ENCODE data around the gene HIRA. TPM values are rescaled to one million over a fixed set of nuclear protein-coding genes. Genes with fewer than 3 reads are reported as not detected.
"Not testable (repeated sequence)": the region's sequence is repeated elsewhere in the genome, so short reads cannot be mapped to it uniquely, and the experiment has no call there.

Gene HIRA
- total and polyA plus RNA-seq, 2 experiments from 2014 or later = 2.7 to 18.6 TPM

GRCh38 chr22:19440411-19441195, 9.1 kb upstream of the HIRA start:
- Histone ChIP-seq H3K9ac (no peak overlapping the region), H3K27ac (no peak overlapping the region), H4K20me1 (ENCODE audit: insufficient read depth) (no peaks in the 10 kb centered on the region), H3K4me1 (ENCODE audit: insufficient read depth) (no peaks in the 10 kb centered on the region), H3K9me2 (ENCODE audit: insufficient read depth) (no peaks in the 10 kb centered on the region), H3K4me2 (ENCODE audit: unreplicated experiment) (no peak overlapping the region), H3K27me3 (replicated peaks; ENCODE audit: insufficient read depth) (no peaks in the 10 kb centered on the region), H3K9me3 (ENCODE audit: low read depth) (no peaks in the 10 kb centered on the region), H3K79me2 (ENCODE audit: insufficient read depth) (peaks cover 74% of the 10 kb centered on the region), H3K36me3 (ENCODE audit: low read depth) (no peaks in the 10 kb centered on the region; the same call in 1 of the 2 replicates), H2AFZ (no peak overlapping the region), H3K4me3 (no peak overlapping the region), H3F3A (ENCODE audit: insufficient read depth) (no peaks in the 10 kb centered on the region)
- in situ Hi-C loops (cut with MboI) = no loop called here
- DNase-seq = no peak
- WGBS, 2 experiments (ENCODE audit: low coverage in 1 of 2, low lambda C conversion rate in 2 of 2, missing lambda C conversion rate in 2 of 2) = 77 to 82% methylated on average over 7 to 8 of the region's 8 CpGs
- TF ChIP-seq EZH2 (IDR thresholded peaks at IDR 0.05; ENCODE audit: insufficient read depth, poor library complexity, severe bottlenecking) (no peak), EZH2phosphoT487 (IDR thresholded peaks at IDR 0.05; ENCODE audit: insufficient read depth, low read depth) (no peak)

- Histone ChIP-seq H3K9me2 (ENCODE audit: insufficient read depth) (no peaks in the 10 kb centered on the region), H3K4me1 (ENCODE audit: insufficient read depth) (peaks cover 7% of the 10 kb centered on the region; the same call in 1 of the 2 replicates), H3K4me2 (ENCODE audit: unreplicated experiment) (no peak overlapping the region), H3K9me3 (ENCODE audit: low read depth) (no peaks in the 10 kb centered on the region), H3K79me2 (ENCODE audit: insufficient read depth) (peaks cover 68% of the 10 kb centered on the region), H3F3A (ENCODE audit: insufficient read depth) (peaks cover 6% of the 10 kb centered on the region; the same call in 1 of the 2 replicates), H3K9ac (no peak overlapping the region), H2AFZ (no peak overlapping the region), H4K20me1 (ENCODE audit: insufficient read depth) (no peaks in the 10 kb centered on the region), H3K36me3 (ENCODE audit: low read depth) (no peaks in the 10 kb centered on the region; the same call in 1 of the 2 replicates), H3K4me3 (no peak overlapping the region), H3K27ac (no peak overlapping the region), H3K27me3 (replicated peaks; ENCODE audit: insufficient read depth) (no peaks in the 10 kb centered on the region)
- in situ Hi-C loops (cut with MboI) = no loop called here
- TF ChIP-seq EZH2 (IDR thresholded peaks at IDR 0.05; ENCODE audit: insufficient read depth, poor library complexity, severe bottlenecking) = no peak
- TF ChIP-seq EZH2phosphoT487 (IDR thresholded peaks at IDR 0.05; ENCODE audit: insufficient read depth, low read depth) = no peak
- WGBS, 2 experiments (ENCODE audit: low coverage in 1 of 2, low lambda C conversion rate in 2 of 2, missing lambda C conversion rate in 2 of 2) = 83 to 84% methylated on average over 7 of the region's 7 CpGs
- no peak for DNase-seq
Observed at GRCh38 chr22:19438298-19438697, 6.8 kb upstream of the HIRA start.

GRCh38 chr22:19436444-19437161, 5.1 kb upstream of the HIRA start:
- DNase-seq; H3F3A ChIP-seq (ENCODE audit: insufficient read depth); H3K27ac ChIP-seq; H3K9ac ChIP-seq; H2AFZ ChIP-seq; H3K9me2 ChIP-seq (ENCODE audit: insufficient read depth); H3K36me3 ChIP-seq (ENCODE audit: low read depth); H4K20me1 ChIP-seq (ENCODE audit: insufficient read depth); H3K4me2 ChIP-seq (ENCODE audit: unreplicated experiment); H3K4me1 ChIP-seq (ENCODE audit: insufficient read depth); H3K27me3 ChIP-seq (replicated peaks; ENCODE audit: insufficient read depth); in situ Hi-C loops (cut with MboI); H3K9me3 ChIP-seq (ENCODE audit: low read depth); H3K4me3 ChIP-seq: not testable (repeated sequence)
- WGBS, 2 experiments (ENCODE audit: low coverage in 1 of 2, low lambda C conversion rate in 2 of 2, missing lambda C conversion rate in 2 of 2) = 86 to 88% methylated on average over 9 of the region's 9 CpGs
- H3K79me2 ChIP-seq (ENCODE audit: insufficient read depth) = peaks cover 53% of the 10 kb centered on the region

GRCh38 chr22:19434829-19435580, 3.5 kb upstream of the HIRA start:
- Histone ChIP-seq H3K9me2 (ENCODE audit: insufficient read depth) (no peaks in the 10 kb centered on the region), H3K9me3 (ENCODE audit: low read depth) (no peaks in the 10 kb centered on the region), H3K36me3 (ENCODE audit: low read depth) (no peaks in the 10 kb centered on the region; the same call in 1 of the 2 replicates), H3K27ac (no peak overlapping the region), H3K4me2 (ENCODE audit: unreplicated experiment) (no peak overlapping the region), H3K4me3 (no peak overlapping the region), H3K79me2 (ENCODE audit: insufficient read depth) (peaks cover 52% of the 10 kb centered on the region), H3K27me3 (replicated peaks; ENCODE audit: insufficient read depth) (no peaks in the 10 kb centered on the region), H3K4me1 (ENCODE audit: insufficient read depth) (peaks cover 12% of the 10 kb centered on the region), H3F3A (ENCODE audit: insufficient read depth) (peaks cover 15% of the 10 kb centered on the region; the same call in 1 of the 2 replicates), H4K20me1 (ENCODE audit: insufficient read depth) (no peaks in the 10 kb centered on the region), H2AFZ (no peak overlapping the region), H3K9ac (no peak overlapping the region)
- WGBS, 2 experiments (ENCODE audit: low coverage in 1 of 2, low lambda C conversion rate in 2 of 2, missing lambda C conversion rate in 2 of 2) = 76 to 86% methylated on average over 2 of the region's 2 CpGs
- in situ Hi-C loops (cut with MboI) = no loop called here
- no peak for DNase-seq
- TF ChIP-seq EZH2 (IDR thresholded peaks at IDR 0.05; ENCODE audit: insufficient read depth, poor library complexity, severe bottlenecking) (no peak), EZH2phosphoT487 (IDR thresholded peaks at IDR 0.05; ENCODE audit: insufficient read depth, low read depth) (no peak)
